Measurements from ENCODE around the gene SUSD6. TPM values are rescaled to one million over a fixed set of nuclear protein-coding genes. Genes with fewer than 3 reads are reported as not detected.
A peak's percentile ranks its signal among the peaks of the same experiment; 100 is the strongest.

The SUSD6 gene
- polyA plus RNA-seq, 4 donors = 14.3 to 46.2 (median 16.7) TPM

DNA sequence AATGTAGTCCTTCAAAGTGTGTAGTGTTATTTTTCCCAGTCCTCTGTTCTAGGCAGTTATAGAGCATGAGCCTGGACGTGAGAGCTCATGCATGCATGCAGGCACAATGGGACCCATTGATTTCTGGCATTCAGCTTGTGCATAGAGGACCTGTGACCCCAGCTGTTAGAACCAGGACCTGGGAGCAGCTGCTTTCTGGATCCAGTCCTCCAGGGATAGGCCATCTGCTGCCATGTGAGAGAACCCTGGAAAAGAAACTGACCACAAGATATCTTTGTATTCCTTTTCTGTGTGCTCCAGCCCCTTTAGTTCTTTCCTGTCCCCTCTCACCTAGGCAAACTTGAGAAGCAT lies 76.9 kb downstream of the SUSD6 start:
- H3K4me3 ChIP-seq (ENCODE audit: low read depth in 1 of 3, low read length in 3 of 3) = no peak overlapping the region
- H3K36me3 ChIP-seq (ENCODE audit: control insufficient read depth in 3 of 3, insufficient read depth in 2 of 3, low read depth in 1 of 3, low read length in 3 of 3) = peaks cover 0 to 13% (median 0%) of the 10 kb centered on the region in 3 donors
- H3K27ac ChIP-seq (ENCODE audit: low read depth in 1 of 3, low read length in 2 of 3) = no peak overlapping the region
- H3K27me3 ChIP-seq (ENCODE audit: control insufficient read depth in 3 of 3, insufficient read depth in 3 of 3, low read length in 3 of 3) = no peaks in the 10 kb centered on the region
- H3K9me3 ChIP-seq (ENCODE audit: control insufficient read depth in 2 of 2, insufficient read depth in 1 of 2, low read depth in 1 of 2, low read length in 1 of 2) = no peaks in the 10 kb centered on the region
- no peak for DNase-seq
- WGBS, 3 donors = 61 to 77% (median 72%) methylated on average over 1 of the region's 1 CpG
- FAIRE-seq = no peak
- peaks cover 13 to 26% (median 25%) of the 10 kb centered on the region in 3 donors for H3K4me1 ChIP-seq (ENCODE audit: control insufficient read depth in 3 of 3, insufficient read depth in 2 of 3, low read depth in 1 of 3, low read length in 2 of 3)

DNA sequence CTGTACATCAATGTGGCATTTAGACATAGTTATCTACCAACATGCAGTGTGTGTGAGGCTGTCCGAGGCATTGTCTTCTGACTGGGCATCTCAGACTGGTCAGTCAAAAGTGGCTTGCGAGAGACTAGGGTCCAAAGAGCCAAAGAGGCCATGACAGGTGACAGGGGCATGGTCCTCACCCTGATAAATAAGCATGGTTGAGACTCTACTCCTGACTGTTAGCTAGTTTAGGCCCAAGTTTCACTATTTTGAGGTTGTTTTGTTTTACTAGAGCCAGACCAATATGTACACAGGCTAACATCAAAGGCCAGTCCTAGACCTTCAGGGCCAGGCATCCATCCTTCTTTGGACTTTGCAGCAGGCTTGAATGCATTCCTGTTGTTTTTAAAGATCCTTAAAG lies 78.6 kb downstream of the SUSD6 start:
- Histone ChIP-seq H3K36me3 (ENCODE audit: control insufficient read depth in 3 of 3, insufficient read depth in 2 of 3, low read depth in 1 of 3, low read length in 3 of 3) (peaks cover 0 to 12% (median 0%) of the 10 kb centered on the region in 3 donors), H3K4me1 (ENCODE audit: control insufficient read depth in 3 of 3, insufficient read depth in 2 of 3, low read depth in 1 of 3, low read length in 2 of 3) (peaks cover 21 to 38% (median 30%) of the 10 kb centered on the region in 3 donors), H3K27me3 (ENCODE audit: control insufficient read depth in 3 of 3, insufficient read depth in 3 of 3, low read length in 3 of 3) (no peaks in the 10 kb centered on the region), H3K9me3 (ENCODE audit: control insufficient read depth in 2 of 2, insufficient read depth in 1 of 2, low read depth in 1 of 2, low read length in 1 of 2) (no peaks in the 10 kb centered on the region), H3K27ac (ENCODE audit: low read depth in 1 of 3, low read length in 2 of 3) (no peak overlapping the region), H3K4me3 (ENCODE audit: low read depth in 1 of 3, low read length in 3 of 3) (no peak overlapping the region)
- FAIRE-seq (no peak), DNase-seq (no peak)
- WGBS, 3 donors = 96 to 100% (median 96%) methylated on average over 2 of the region's 2 CpGs

DNA sequence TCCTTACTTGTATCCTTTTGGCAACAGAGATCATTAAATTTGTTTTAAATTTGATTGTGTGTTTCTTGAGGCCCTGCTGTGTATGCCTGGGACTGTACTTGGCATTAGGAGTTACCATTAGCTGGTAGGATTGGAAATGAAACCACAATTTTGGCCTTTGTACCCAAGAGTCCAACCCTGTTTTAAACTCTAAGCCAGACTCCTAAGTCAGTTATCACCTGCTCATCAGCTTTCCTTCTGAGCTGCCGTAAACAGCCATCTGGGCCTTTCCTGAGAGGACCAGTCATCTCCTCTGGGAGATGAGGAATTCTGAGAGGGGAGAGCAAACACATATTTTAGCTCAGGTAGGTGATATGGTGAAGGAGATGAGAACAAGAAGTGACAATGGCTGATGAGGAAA lies 81.2 kb downstream of the SUSD6 start:
- peaks cover 37 to 56% (median 42%) of the 10 kb centered on the region in 3 donors for H3K4me1 ChIP-seq (ENCODE audit: control insufficient read depth in 3 of 3, insufficient read depth in 2 of 3, low read depth in 1 of 3, low read length in 2 of 3)
- 22 to 51% (median 40%) methylated on average over 1 of the region's 1 CpG for WGBS, 3 donors
- H3K27me3 ChIP-seq (ENCODE audit: control insufficient read depth in 3 of 3, insufficient read depth in 3 of 3, low read length in 3 of 3) = no peaks in the 10 kb centered on the region
- no peaks in the 10 kb centered on the region for H3K9me3 ChIP-seq (ENCODE audit: control insufficient read depth in 2 of 2, insufficient read depth in 1 of 2, low read depth in 1 of 2, low read length in 1 of 2)
- no peak overlapping the region for H3K4me3 ChIP-seq (ENCODE audit: low read depth in 1 of 3, low read length in 3 of 3)
- H3K36me3 ChIP-seq (ENCODE audit: control insufficient read depth in 3 of 3, insufficient read depth in 2 of 3, low read depth in 1 of 3, low read length in 3 of 3) = peaks cover 0 to 12% (median 0%) of the 10 kb centered on the region in 3 donors
- no peak for FAIRE-seq
- peak overlapping the region; percentile 91 to 98 (median 91) for H3K27ac ChIP-seq (ENCODE audit: low read depth in 1 of 3, low read length in 2 of 3)
- peak; percentile 78 to 93 for DNase-seq

DNA sequence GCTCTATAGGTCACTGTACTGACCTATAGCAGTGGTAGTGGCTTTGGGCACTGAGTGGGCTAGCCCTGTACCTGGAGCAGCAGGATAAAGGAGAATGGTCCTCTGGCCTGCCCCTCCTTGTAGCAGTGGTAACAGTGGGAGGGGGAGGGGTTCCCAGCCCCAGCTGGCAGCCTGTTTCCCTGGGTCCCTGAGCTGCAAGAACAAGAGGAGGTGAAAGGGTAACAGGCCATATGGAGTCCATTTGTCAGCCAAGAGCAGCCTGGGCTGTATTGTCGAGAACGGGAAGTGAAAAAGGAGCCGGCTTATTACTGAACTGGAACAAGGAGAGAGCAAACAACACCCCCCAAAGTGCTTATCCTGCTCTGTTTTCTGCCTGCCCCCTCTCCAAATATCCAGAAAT lies 81.7 kb downstream of the SUSD6 start:
- peak overlapping the region; percentile 91 to 98 (median 91) for H3K27ac ChIP-seq (ENCODE audit: low read depth in 1 of 3, low read length in 2 of 3)
- peaks cover 37 to 58% (median 44%) of the 10 kb centered on the region in 3 donors for H3K4me1 ChIP-seq (ENCODE audit: control insufficient read depth in 3 of 3, insufficient read depth in 2 of 3, low read depth in 1 of 3, low read length in 2 of 3)
- 0 to 24% (median 12%) methylated on average over 3 of the region's 3 CpGs for WGBS, 3 donors
- DNase-seq (peak in 1 of 2 donors; percentile 41), FAIRE-seq (no peak)
- peaks cover 0 to 11% (median 0%) of the 10 kb centered on the region in 3 donors for H3K36me3 ChIP-seq (ENCODE audit: control insufficient read depth in 3 of 3, insufficient read depth in 2 of 3, low read depth in 1 of 3, low read length in 3 of 3)
- H3K9me3 ChIP-seq (ENCODE audit: control insufficient read depth in 2 of 2, insufficient read depth in 1 of 2, low read depth in 1 of 2, low read length in 1 of 2) = no peaks in the 10 kb centered on the region
- H3K4me3 ChIP-seq (ENCODE audit: low read depth in 1 of 3, low read length in 3 of 3) = no peak overlapping the region
- H3K27me3 ChIP-seq (ENCODE audit: control insufficient read depth in 3 of 3, insufficient read depth in 3 of 3, low read length in 3 of 3) = no peaks in the 10 kb centered on the region

DNA sequence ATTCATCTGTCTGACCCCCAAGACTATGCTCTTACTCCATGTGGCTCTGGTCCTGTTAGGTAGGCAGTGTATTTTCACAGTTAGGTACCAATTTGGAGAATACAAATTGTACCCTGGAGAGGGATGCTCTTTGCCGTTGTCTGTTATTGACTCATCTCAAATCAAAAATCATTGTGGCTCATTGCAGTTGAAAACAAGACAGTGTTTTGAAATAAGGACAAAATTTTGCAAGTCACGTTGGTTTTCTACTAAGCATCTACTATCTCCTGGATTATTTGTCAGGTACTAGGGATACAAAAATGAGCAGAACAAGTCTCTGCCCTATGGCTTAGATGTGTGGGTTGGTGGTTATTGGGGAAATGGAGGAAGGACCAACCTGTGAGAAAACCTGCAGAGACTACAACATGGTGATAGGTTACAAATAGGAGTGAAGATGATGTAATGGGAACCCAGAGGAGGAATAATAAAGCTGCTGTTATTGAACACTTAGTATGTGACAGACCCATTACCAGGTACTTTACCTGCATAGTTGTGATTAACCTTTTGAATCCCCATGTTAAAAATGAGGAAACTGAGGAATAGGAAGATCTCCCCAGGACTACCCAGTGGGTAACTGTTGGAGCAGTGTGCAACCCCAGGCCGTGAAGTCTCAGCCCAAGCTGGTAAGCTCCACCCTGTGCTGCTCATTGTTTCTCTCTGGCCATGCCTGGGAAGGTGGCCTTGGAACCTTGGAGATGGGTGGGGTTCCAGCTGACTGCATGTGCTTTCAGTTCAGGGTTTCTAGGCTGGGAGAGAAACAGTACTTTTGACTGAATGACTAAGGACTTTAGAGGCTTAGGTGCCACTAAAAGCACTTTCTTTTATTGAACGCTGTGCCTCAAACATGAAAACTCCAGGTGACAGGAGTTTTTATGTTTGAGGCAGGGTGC lies 82.7 kb downstream of the SUSD6 start:
- WGBS, 3 donors = 36 to 60% (median 44%) methylated on average over 4 of the region's 4 CpGs
- H3K4me1 ChIP-seq (ENCODE audit: control insufficient read depth in 3 of 3, insufficient read depth in 2 of 3, low read depth in 1 of 3, low read length in 2 of 3) = peaks cover 39 to 58% (median 44%) of the 10 kb centered on the region in 3 donors
- peak; percentile 93 to 98 for DNase-seq

DNA sequence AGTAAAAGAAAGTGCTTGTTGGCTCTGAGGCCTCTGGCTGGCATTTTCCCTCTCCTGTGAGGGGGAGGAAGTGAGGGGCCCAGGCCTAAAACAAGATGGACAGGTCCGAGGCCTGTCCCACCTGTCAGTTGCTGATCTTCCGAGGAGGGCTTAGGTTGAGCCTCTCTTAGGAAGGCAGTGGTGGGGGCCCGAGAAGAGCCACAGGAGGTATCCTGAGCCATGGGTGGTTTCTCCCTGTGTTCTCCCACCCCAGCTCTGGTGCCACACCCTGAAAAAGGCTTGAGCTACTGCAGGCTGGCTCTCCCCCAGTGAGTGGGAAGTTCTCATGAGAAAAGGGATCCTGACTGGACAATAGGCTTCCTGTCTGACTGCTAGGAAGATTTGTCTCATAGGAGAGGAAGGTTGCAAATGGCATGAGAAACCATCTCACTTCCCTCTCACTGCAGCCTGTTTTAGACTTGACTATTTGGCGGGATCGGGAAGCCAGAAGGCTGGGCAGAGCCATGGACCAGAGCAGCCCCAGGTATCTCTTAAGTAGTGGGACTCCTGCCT lies 83.4 kb downstream of the SUSD6 start:
- Histone ChIP-seq H3K9me3 (ENCODE audit: control insufficient read depth in 2 of 2, insufficient read depth in 1 of 2, low read depth in 1 of 2, low read length in 1 of 2) (no peaks in the 10 kb centered on the region), H3K4me3 (ENCODE audit: low read depth in 1 of 3, low read length in 3 of 3) (no peak overlapping the region), H3K4me1 (ENCODE audit: control insufficient read depth in 3 of 3, insufficient read depth in 2 of 3, low read depth in 1 of 3, low read length in 2 of 3) (peaks cover 39 to 58% (median 44%) of the 10 kb centered on the region in 3 donors), H3K36me3 (ENCODE audit: control insufficient read depth in 3 of 3, insufficient read depth in 2 of 3, low read depth in 1 of 3, low read length in 3 of 3) (peaks cover 0 to 9% (median 0%) of the 10 kb centered on the region in 3 donors), H3K27ac (ENCODE audit: low read depth in 1 of 3, low read length in 2 of 3) (peak overlapping the region; percentile 91 to 98 (median 93)), H3K27me3 (ENCODE audit: control insufficient read depth in 3 of 3, insufficient read depth in 3 of 3, low read length in 3 of 3) (no peaks in the 10 kb centered on the region)
- FAIRE-seq (no peak), DNase-seq (peak in 1 of 2 donors; percentile 36)
- 43 to 62% (median 58%) methylated on average over 5 of the region's 5 CpGs for WGBS, 3 donors

More for the DNA sequence above, 82.7 kb downstream of the SUSD6 start:
- H3K4me3 ChIP-seq (ENCODE audit: low read depth in 1 of 3, low read length in 3 of 3) = no peak overlapping the region
- H3K27ac ChIP-seq (ENCODE audit: low read depth in 1 of 3, low read length in 2 of 3) = peak overlapping the region; percentile 91 to 98 (median 93)
- H3K27me3 ChIP-seq (ENCODE audit: control insufficient read depth in 3 of 3, insufficient read depth in 3 of 3, low read length in 3 of 3) = no peaks in the 10 kb centered on the region
- H3K9me3 ChIP-seq (ENCODE audit: control insufficient read depth in 2 of 2, insufficient read depth in 1 of 2, low read depth in 1 of 2, low read length in 1 of 2) = no peaks in the 10 kb centered on the region
- peaks cover 0 to 9% (median 0%) of the 10 kb centered on the region in 3 donors for H3K36me3 ChIP-seq (ENCODE audit: control insufficient read depth in 3 of 3, insufficient read depth in 2 of 3, low read depth in 1 of 3, low read length in 3 of 3)
- FAIRE-seq = no peak

DNA sequence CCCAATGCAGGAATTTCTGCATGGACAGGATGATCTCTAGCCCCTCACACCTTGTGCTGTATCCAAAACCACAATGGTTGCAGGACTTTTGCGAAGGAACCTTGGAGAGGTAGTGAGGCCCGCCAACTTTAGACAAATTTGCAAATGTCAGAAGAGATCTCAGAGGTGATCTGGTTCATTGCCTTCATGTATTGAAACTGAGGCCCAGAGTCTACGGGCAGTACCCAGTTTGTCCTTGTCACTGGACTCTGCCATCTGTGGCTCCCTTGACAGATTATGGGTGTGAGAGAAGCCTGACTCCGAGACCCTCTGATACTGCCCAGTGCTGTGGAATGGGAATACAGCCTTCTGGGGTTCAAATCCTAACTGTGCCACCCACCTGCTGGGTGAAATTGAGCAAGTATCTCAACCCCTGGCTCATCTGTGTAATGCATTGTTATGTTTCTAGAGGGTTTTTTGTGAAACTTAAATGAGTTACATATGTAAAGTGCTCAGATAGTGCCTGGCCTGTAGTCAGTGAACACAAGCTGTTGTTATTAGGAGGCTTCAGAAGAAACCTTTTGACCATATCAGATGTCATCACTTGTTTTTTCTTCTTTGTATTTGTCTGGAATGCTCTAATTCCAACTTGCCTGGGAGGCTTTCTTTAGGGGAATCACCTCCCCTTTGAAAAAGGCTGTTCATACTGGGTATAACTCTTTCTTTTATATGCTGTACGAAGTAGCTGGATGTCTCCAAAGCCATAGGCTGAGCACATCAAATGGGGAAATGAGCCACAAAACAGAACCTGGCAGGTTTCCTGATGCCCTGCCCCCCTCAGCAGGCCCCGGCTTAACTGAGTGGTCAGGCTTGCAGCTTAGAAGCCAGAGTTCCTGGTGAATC lies 84.2 kb downstream of the SUSD6 start:
- H3K4me1 ChIP-seq (ENCODE audit: control insufficient read depth in 3 of 3, insufficient read depth in 2 of 3, low read depth in 1 of 3, low read length in 2 of 3) = peaks cover 39 to 58% (median 44%) of the 10 kb centered on the region in 3 donors
- 63 to 69% (median 64%) methylated on average over 6 of the region's 6 CpGs for WGBS, 3 donors

DNA sequence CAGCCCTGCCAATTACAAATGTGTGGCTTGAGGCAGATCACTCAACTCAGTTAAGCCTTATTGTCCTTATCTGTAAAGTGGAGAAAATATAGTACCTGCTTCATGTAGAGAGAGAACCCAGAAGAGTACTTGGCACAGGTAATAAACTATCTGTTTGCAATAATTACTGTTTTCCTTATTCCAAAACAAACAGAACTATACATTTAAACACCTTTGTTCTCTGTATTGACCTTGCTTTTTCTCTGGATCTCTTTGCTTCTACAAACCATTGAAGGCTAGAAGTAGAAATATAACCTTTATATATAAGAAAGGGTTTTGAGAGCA lies 84.8 kb downstream of the SUSD6 start:
- DNase-seq = peak in 1 of 2 donors; percentile 29
- Histone ChIP-seq H3K4me3 (ENCODE audit: low read depth in 1 of 3, low read length in 3 of 3) (no peak overlapping the region), H3K4me1 (ENCODE audit: control insufficient read depth in 3 of 3, insufficient read depth in 2 of 3, low read depth in 1 of 3, low read length in 2 of 3) (peaks cover 39 to 58% (median 44%) of the 10 kb centered on the region in 3 donors), H3K9me3 (ENCODE audit: control insufficient read depth in 2 of 2, insufficient read depth in 1 of 2, low read depth in 1 of 2, low read length in 1 of 2) (no peaks in the 10 kb centered on the region), H3K36me3 (ENCODE audit: control insufficient read depth in 3 of 3, insufficient read depth in 2 of 3, low read depth in 1 of 3, low read length in 3 of 3) (peaks cover 0 to 4% (median 0%) of the 10 kb centered on the region in 3 donors), H3K27ac (ENCODE audit: low read depth in 1 of 3, low read length in 2 of 3) (peak overlapping the region; percentile 91 to 98 (median 93)), H3K27me3 (ENCODE audit: control insufficient read depth in 3 of 3, insufficient read depth in 3 of 3, low read length in 3 of 3) (no peaks in the 10 kb centered on the region)
- FAIRE-seq = no peak

More for the DNA sequence above, 84.2 kb downstream of the SUSD6 start:
- H3K27me3 ChIP-seq (ENCODE audit: control insufficient read depth in 3 of 3, insufficient read depth in 3 of 3, low read length in 3 of 3) = no peaks in the 10 kb centered on the region
- no peaks in the 10 kb centered on the region for H3K9me3 ChIP-seq (ENCODE audit: control insufficient read depth in 2 of 2, insufficient read depth in 1 of 2, low read depth in 1 of 2, low read length in 1 of 2)
- FAIRE-seq = no peak
- H3K27ac ChIP-seq (ENCODE audit: low read depth in 1 of 3, low read length in 2 of 3) = peak overlapping the region; percentile 91 to 98 (median 93)
- peaks cover 0 to 9% (median 0%) of the 10 kb centered on the region in 3 donors for H3K36me3 ChIP-seq (ENCODE audit: control insufficient read depth in 3 of 3, insufficient read depth in 2 of 3, low read depth in 1 of 3, low read length in 3 of 3)
- DNase-seq = no peak
- H3K4me3 ChIP-seq (ENCODE audit: low read depth in 1 of 3, low read length in 3 of 3) = no peak overlapping the region
